Measurements from ENCODE around the gene ZNF75A. TPM values are rescaled to one million over a fixed set of nuclear protein-coding genes. Genes with fewer than 3 reads are reported as not detected.

The ZNF75A gene
- total and polyA plus RNA-seq, 2 of the 4 experiments (the other 2 are of a cell fraction), result 14.6 to 15.4 TPM

DNA sequence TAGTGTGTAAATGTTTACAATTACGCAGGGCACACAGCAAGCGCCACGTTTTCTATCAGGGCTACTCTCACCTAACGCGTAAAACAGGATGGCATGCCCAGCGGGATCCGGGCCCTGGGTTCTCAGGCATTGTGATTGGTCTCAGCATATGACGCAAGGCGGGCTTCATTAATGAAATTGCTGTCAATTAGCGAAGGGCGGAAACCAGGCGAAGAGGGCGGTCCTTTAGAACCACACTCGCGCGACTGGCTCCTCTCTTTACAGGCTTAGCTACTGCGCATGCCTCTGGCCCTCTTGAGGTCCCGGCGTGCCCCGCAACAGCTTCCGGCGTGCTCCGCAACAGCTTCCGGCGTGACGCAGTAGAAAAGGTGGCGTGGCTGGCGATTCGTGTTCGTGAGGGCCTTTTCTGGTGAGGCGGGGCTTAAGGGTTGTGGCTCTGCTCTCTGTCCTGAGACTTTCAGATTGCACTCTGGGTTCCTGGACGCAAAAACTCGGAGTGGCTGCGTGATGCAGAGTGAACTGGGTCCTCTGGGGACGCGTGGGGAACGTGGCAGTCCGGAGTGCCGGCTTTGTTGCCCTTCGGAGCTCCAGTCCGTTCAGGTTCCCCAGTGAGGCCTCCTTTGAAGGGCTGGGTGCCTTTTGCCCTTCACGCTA is 59.6 kb downstream of the ZNF75A start (continued):
- TF ChIP-seq SMC3 (IDR thresholded peaks at IDR 0.05; ENCODE audit: low read depth, low read length), result no peak

Other genes with a start within 250 kb of the ZNF75A start
- 21.7 and 25.6 TPM in 2 replicates for gene IL32, start 239.9 kb upstream of the ZNF75A start, total RNA-seq (2012; rRNA removed)
- 95.7 and 99.9 TPM in 2 replicates for gene IL32, start 239.9 kb upstream of the ZNF75A start, polyA plus RNA-seq (2012; rRNA removed)
- gene ZSCAN10, start 206.2 kb upstream of the ZNF75A start, total RNA-seq (2012; rRNA removed), result not detected in 2 replicates
- not detected in 2 replicates for gene ZSCAN10, start 206.2 kb upstream of the ZNF75A start, polyA plus RNA-seq (2012; rRNA removed)
- gene ZNF205, start 192.9 kb upstream of the ZNF75A start, total RNA-seq (2012; rRNA removed), result 8.2 and 8.3 TPM in 2 replicates
- gene ZNF205, start 192.9 kb upstream of the ZNF75A start, polyA plus RNA-seq (2012; rRNA removed), result 12.7 and 14.5 TPM in 2 replicates
- 0.56 and 0.72 TPM in 2 replicates for gene ZNF213, start 170.5 kb upstream of the ZNF75A start, total RNA-seq (2012; rRNA removed)
- 4.0 and 4.1 TPM in 2 replicates for gene ZNF213, start 170.5 kb upstream of the ZNF75A start, polyA plus RNA-seq (2012; rRNA removed)
- not detected in 2 replicates for gene OR1F1, start 117.3 kb upstream of the ZNF75A start, total RNA-seq (2012; rRNA removed)
- gene OR1F1, start 117.3 kb upstream of the ZNF75A start, polyA plus RNA-seq (2012; rRNA removed), result 0.12 and 0.27 TPM in 2 replicates
- 7.5 and 8.3 TPM in 2 replicates for gene ZNF200, start 70.3 kb upstream of the ZNF75A start, total RNA-seq (2012; rRNA removed)
- 2.8 and 3.7 TPM in 2 replicates for gene ZNF200, start 70.3 kb upstream of the ZNF75A start, polyA plus RNA-seq (2012; rRNA removed)
- not detected in 2 replicates for gene MEFV, start 48.9 kb upstream of the ZNF75A start, total RNA-seq (2012; rRNA removed)
- not detected in 2 replicates for gene MEFV, start 48.9 kb upstream of the ZNF75A start, polyA plus RNA-seq (2012; rRNA removed)
- 36.1 and 40.3 TPM in 2 replicates for gene ZNF263, start 22.0 kb upstream of the ZNF75A start, total RNA-seq (2012; rRNA removed)
- gene ZNF263, start 22.0 kb upstream of the ZNF75A start, polyA plus RNA-seq (2012; rRNA removed), result 17.1 and 20.8 TPM in 2 replicates
- gene TIGD7, start 67 bp upstream of the ZNF75A start, total RNA-seq (2012; rRNA removed), result 2.7 and 3.9 TPM in 2 replicates
- 2.1 and 2.5 TPM in 2 replicates for gene TIGD7, start 67 bp upstream of the ZNF75A start, polyA plus RNA-seq (2012; rRNA removed)
- under 0.01 TPM in 1 of 2 replicates, not detected in the other for gene OR2C1, start 50.4 kb downstream of the ZNF75A start, total RNA-seq (2012; rRNA removed)
- gene OR2C1, start 50.4 kb downstream of the ZNF75A start, polyA plus RNA-seq (2012; rRNA removed), result 0.05 TPM in 1 of 2 replicates, not detected in the other
- 10.0 and 16.5 TPM in 2 replicates for gene ZSCAN32, start 95.5 kb downstream of the ZNF75A start, total RNA-seq (2012; rRNA removed)
- 10.3 and 13.0 TPM in 2 replicates for gene ZSCAN32, start 95.5 kb downstream of the ZNF75A start, polyA plus RNA-seq (2012; rRNA removed)
- 5.3 and 7.2 TPM in 2 replicates for gene ZNF174, start 95.7 kb downstream of the ZNF75A start, total RNA-seq (2012; rRNA removed)
- gene ZNF174, start 95.7 kb downstream of the ZNF75A start, polyA plus RNA-seq (2012; rRNA removed), result 9.4 and 10.6 TPM in 2 replicates
- gene ZNF597, start 138.0 kb downstream of the ZNF75A start, total RNA-seq (2012; rRNA removed), result 3.0 and 3.1 TPM in 2 replicates
- gene ZNF597, start 138.0 kb downstream of the ZNF75A start, polyA plus RNA-seq (2012; rRNA removed), result 0.79 and 0.91 TPM in 2 replicates
- gene NAA60, start 138.2 kb downstream of the ZNF75A start, total RNA-seq (2012; rRNA removed), result 5.6 and 7.5 TPM in 2 replicates
- 15.2 and 18.0 TPM in 2 replicates for gene NAA60, start 138.2 kb downstream of the ZNF75A start, polyA plus RNA-seq (2012; rRNA removed)
- not detected in 2 replicates for gene C16orf90, start 190.0 kb downstream of the ZNF75A start, total RNA-seq (2012; rRNA removed)
- not detected in 2 replicates for gene C16orf90, start 190.0 kb downstream of the ZNF75A start, polyA plus RNA-seq (2012; rRNA removed)
- 6.8 and 13.3 TPM in 2 replicates for gene CLUAP1, start 195.5 kb downstream of the ZNF75A start, total RNA-seq (2012; rRNA removed)
- gene CLUAP1, start 195.5 kb downstream of the ZNF75A start, polyA plus RNA-seq (2012; rRNA removed), result 10.7 and 14.4 TPM in 2 replicates

Data from IMR-90 (cell line).